Measurements from ENCODE around the gene EFL1.

DNA sequence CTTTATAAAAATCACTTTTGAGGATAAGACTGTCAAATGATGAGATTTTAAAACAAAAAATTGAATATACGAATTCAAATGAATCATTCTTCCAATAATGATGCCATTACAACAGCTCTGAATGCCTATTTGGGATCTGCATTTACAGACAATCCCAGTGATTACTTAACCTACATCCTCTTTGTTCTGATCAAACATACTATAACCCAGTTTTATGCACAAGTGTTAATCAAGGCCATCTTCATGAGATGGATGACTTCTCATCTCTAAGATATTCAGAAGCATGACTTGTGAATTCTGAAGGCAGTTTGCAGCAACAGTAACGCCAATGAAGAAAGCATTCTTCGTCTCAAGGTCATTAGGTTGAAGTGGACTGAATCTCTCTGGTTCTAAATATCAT, 126.4 kb downstream of the EFL1 start:
- TF ChIP-seq, protein P1, sequence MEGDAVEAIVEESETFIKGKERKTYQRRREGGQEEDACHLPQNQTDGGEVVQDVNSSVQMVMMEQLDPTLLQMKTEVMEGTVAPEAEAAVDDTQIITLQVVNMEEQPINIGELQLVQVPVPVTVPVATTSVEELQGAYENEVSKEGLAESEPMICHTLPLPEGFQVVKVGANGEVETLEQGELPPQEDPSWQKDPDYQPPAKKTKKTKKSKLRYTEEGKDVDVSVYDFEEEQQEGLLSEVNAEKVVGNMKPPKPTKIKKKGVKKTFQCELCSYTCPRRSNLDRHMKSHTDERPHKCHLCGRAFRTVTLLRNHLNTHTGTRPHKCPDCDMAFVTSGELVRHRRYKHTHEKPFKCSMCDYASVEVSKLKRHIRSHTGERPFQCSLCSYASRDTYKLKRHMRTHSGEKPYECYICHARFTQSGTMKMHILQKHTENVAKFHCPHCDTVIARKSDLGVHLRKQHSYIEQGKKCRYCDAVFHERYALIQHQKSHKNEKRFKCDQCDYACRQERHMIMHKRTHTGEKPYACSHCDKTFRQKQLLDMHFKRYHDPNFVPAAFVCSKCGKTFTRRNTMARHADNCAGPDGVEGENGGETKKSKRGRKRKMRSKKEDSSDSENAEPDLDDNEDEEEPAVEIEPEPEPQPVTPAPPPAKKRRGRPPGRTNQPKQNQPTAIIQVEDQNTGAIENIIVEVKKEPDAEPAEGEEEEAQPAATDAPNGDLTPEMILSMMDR (IDR thresholded peaks at IDR 0.05 in 4 of 5, conservative IDR thresholded peaks at IDR 0.05 in 1 of 5): no peak
- no peak for TF ChIP-seq POLR2A (IDR thresholded peaks at IDR 0.05)

Data from gastrocnemius medialis (tissue), 4 donors.